ENCODE data around the gene SIL1. TPM values are rescaled to one million over a fixed set of nuclear protein-coding genes. Genes with fewer than 3 reads are reported as not detected.
"Not testable (repeated sequence)": the region's sequence is repeated elsewhere in the genome, so short reads cannot be mapped to it uniquely, and the experiment has no call there.

The SIL1 gene
- polyA plus RNA-seq, 3 donors, result 25.4 to 35.1 (median 27.9) TPM

DNA sequence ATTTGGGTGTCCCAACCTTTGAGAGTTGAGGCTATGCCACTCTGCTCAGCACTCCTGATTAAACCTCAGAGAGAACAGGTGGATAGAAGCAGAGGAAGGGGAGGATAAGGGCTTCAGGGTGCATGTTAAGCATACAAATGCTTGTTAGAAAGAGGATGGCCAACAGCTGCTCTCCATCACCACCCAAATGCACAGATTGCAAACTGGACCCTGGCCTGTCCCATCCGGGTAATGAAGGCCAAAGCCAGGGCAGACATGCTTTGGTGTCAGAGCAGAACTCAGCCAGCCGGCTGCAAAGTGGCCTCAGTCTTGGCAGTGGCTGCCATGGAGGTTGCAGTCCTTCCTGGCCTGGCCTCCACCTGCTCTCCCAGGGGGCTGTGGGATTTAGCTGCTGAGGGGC lies 84.3 kb downstream of the SIL1 start:
- Histone ChIP-seq H3K9ac (ENCODE audit: insufficient read depth, low read length, poor library complexity, severe bottlenecking) (no peak overlapping the region), H3K36me3 (replicated peaks in 1 of 2; ENCODE audit: control insufficient read depth in 1 of 2, insufficient read depth in 2 of 2, low read length in 2 of 2) (peaks cover 21 to 51% of the 10 kb centered on the region in 2 donors), H3K9me3 (replicated peaks in 1 of 2; ENCODE audit: control insufficient read depth in 1 of 2, insufficient read depth in 1 of 2, low read length in 2 of 2) (no peaks in the 10 kb centered on the region), H3K79me2 (ENCODE audit: insufficient read depth, low read length) (no peaks in the 10 kb centered on the region), H2AFZ (ENCODE audit: insufficient read depth, low read depth, low read length, poor library complexity, severe bottlenecking) (no peak overlapping the region), H3K27ac (ENCODE audit: low read depth in 1 of 2, low read length in 2 of 2) (no peak overlapping the region), H3K4me1 (ENCODE audit: control insufficient read depth in 1 of 2, insufficient read depth in 2 of 2, low read length in 2 of 2) (no peaks in the 10 kb centered on the region), H4K20me1 (ENCODE audit: insufficient read depth, low read length) (no peaks in the 10 kb centered on the region), H3K27me3 (ENCODE audit: control insufficient read depth in 2 of 2, insufficient read depth in 2 of 2, low read length in 2 of 2) (no peaks in the 10 kb centered on the region), H3K4me3 (replicated peaks in 1 of 3; ENCODE audit: low read depth in 2 of 3, low read length in 3 of 3) (no peak overlapping the region), H3K4me2 (replicated peaks; ENCODE audit: extremely low read depth, low read length, poor library complexity, severe bottlenecking) (no peak overlapping the region)
- Mint-ChIP-seq H3K4me1 (no peaks in the 10 kb centered on the region), H3K36me3 (peaks cover 38 to 49% of the 10 kb centered on the region in 2 donors), H3K27me3 (ENCODE audit: low read depth in 3 of 3) (peaks cover 0 to 4% (median 0%) of the 10 kb centered on the region in 3 donors), H3K4me3 (no peak overlapping the region), H3K27ac (no peak overlapping the region), H3K9me3 (peaks cover 0 to 3% (median 0%) of the 10 kb centered on the region in 7 donors)
- TF ChIP-seq, protein P1, sequence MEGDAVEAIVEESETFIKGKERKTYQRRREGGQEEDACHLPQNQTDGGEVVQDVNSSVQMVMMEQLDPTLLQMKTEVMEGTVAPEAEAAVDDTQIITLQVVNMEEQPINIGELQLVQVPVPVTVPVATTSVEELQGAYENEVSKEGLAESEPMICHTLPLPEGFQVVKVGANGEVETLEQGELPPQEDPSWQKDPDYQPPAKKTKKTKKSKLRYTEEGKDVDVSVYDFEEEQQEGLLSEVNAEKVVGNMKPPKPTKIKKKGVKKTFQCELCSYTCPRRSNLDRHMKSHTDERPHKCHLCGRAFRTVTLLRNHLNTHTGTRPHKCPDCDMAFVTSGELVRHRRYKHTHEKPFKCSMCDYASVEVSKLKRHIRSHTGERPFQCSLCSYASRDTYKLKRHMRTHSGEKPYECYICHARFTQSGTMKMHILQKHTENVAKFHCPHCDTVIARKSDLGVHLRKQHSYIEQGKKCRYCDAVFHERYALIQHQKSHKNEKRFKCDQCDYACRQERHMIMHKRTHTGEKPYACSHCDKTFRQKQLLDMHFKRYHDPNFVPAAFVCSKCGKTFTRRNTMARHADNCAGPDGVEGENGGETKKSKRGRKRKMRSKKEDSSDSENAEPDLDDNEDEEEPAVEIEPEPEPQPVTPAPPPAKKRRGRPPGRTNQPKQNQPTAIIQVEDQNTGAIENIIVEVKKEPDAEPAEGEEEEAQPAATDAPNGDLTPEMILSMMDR (IDR thresholded peaks at IDR 0.05), result no peak
- DNase-seq, result no peak
- intact Hi-C loops (cut with micrococcal nuclease), result no loop called here
- WGBS (ENCODE audit: insufficient coverage), result 100% methylated on average over 2 of the region's 2 CpGs

DNA sequence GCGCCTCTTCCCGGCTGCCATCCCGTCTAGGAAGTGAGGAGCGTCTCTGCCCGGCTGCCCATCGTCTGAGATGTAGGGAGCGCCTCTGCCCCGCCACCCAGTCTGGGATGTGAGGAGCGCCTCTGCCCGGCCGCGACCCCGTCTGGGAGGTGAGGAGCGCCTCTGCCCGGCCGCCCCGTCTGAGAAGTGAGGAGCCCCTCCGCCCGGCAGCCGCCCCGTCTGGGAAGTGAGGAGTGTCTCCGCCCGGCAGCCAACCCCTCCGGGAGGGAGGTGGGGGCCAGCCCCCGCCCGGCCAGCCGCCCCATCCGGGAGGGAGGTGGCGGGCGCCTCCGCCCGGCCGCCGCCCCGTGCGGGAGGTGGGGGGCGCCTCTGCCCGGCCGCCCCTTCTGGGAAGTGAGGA lies 85.8 kb downstream of the SIL1 start:
- intact Hi-C loops (cut with micrococcal nuclease); H3K79me2 ChIP-seq (ENCODE audit: insufficient read depth, low read length); H3K27me3 ChIP-seq (ENCODE audit: control insufficient read depth in 2 of 2, insufficient read depth in 2 of 2, low read length in 2 of 2); H3K9me3 ChIP-seq (replicated peaks in 1 of 2; ENCODE audit: control insufficient read depth in 1 of 2, insufficient read depth in 1 of 2, low read length in 2 of 2); DNase-seq; H3K4me3 ChIP-seq (replicated peaks in 1 of 3; ENCODE audit: low read depth in 2 of 3, low read length in 3 of 3); H3K9me3 Mint-ChIP-seq; H3K27ac ChIP-seq (ENCODE audit: low read depth in 1 of 2, low read length in 2 of 2); H3K27ac Mint-ChIP-seq; H3K4me1 ChIP-seq (ENCODE audit: control insufficient read depth in 1 of 2, insufficient read depth in 2 of 2, low read length in 2 of 2); H4K20me1 ChIP-seq (ENCODE audit: insufficient read depth, low read length); H3K4me2 ChIP-seq (replicated peaks; ENCODE audit: extremely low read depth, low read length, poor library complexity, severe bottlenecking); H3K4me1 Mint-ChIP-seq; H3K27me3 Mint-ChIP-seq (ENCODE audit: low read depth in 3 of 3); H3K9ac ChIP-seq (ENCODE audit: insufficient read depth, low read length, poor library complexity, severe bottlenecking); H3K4me3 Mint-ChIP-seq; H2AFZ ChIP-seq (ENCODE audit: insufficient read depth, low read depth, low read length, poor library complexity, severe bottlenecking): not testable (repeated sequence)
- peaks cover 34 to 42% of the 10 kb centered on the region in 2 donors for H3K36me3 Mint-ChIP-seq
- H3K36me3 ChIP-seq (replicated peaks in 1 of 2; ENCODE audit: control insufficient read depth in 1 of 2, insufficient read depth in 2 of 2, low read length in 2 of 2), result peaks cover 12 to 42% of the 10 kb centered on the region in 2 donors
- 98% methylated on average over 8 of the region's 39 CpGs for WGBS (ENCODE audit: insufficient coverage)

All from CD14-positive monocyte (primary cell).